Loucy (cell line): Measurements from ENCODE around the gene ETV3.

Experiments used
- CTCF ChIP-seq: fragments of 200-600 bp; sonication (generic); conservative IDR thresholded peaks from 2 replicates; pipeline ENCODE4 v1.5.1; 2014; ENCODE audit warnings: mild to moderate bottlenecking, antibody characterized with exemption, low read length
- EZH2phosphoT487 ChIP-seq: fragments of 200-600 bp; IDR thresholded peaks from 2 replicates; pipeline ENCODE4 v1.6.1; 2018; ENCODE audit warnings: antibody characterized with exemption, mild to moderate bottlenecking, moderate library complexity, borderline replicate concordance

GRCh38 chr1:157167437-157167836, 29.2 kb upstream of the ETV3 start:
- TF ChIP-seq CTCF (no peak), EZH2phosphoT487 (no peak)
